ENCODE measurements around the gene CD44.

Gene CD44

GRCh38 chr11:35166369-35167360 lies 27.7 kb downstream of the CD44 start:
- Histone ChIP-seq H3K36me3 (ENCODE audit: low read depth) (peaks cover 61% of the 10 kb centered on the region), H3K4me1 (ENCODE audit: insufficient read depth, poor library complexity, severe bottlenecking) (peaks cover 88% of the 10 kb centered on the region), H3K9me3 (ENCODE audit: severe bottlenecking) (no peaks in the 10 kb centered on the region), H3K27me3 (ENCODE audit: insufficient read depth, poor library complexity, severe bottlenecking) (no peaks in the 10 kb centered on the region), H3K4me3 (ENCODE audit: severe bottlenecking) (no peak overlapping the region), H3K27ac (ENCODE audit: poor library complexity, severe bottlenecking) (peak overlapping the region; percentile 99)
- no peak for TF ChIP-seq CTCF (IDR thresholded peaks at IDR 0.05; ENCODE audit: poor library complexity, severe bottlenecking)
- DNase-seq (ENCODE audit: low spot score) (peak; percentile 92), ATAC-seq (ENCODE audit: low read depth) (peak; percentile 84)

GRCh38 chr11:35167426-35167954 lies 28.5 kb downstream of the CD44 start:
- no peaks in the 10 kb centered on the region for H3K27me3 ChIP-seq (ENCODE audit: insufficient read depth, poor library complexity, severe bottlenecking)
- peaks cover 69% of the 10 kb centered on the region for H3K36me3 ChIP-seq (ENCODE audit: low read depth)
- DNase-seq (ENCODE audit: low spot score) (no peak), ATAC-seq (ENCODE audit: low read depth) (no peak)
- no peak overlapping the region for H3K4me3 ChIP-seq (ENCODE audit: severe bottlenecking)
- peak overlapping the region; percentile 99 for H3K27ac ChIP-seq (ENCODE audit: poor library complexity, severe bottlenecking)
- TF ChIP-seq CTCF (IDR thresholded peaks at IDR 0.05; ENCODE audit: poor library complexity, severe bottlenecking), result no peak
- no peaks in the 10 kb centered on the region for H3K9me3 ChIP-seq (ENCODE audit: severe bottlenecking)
- peaks cover 88% of the 10 kb centered on the region for H3K4me1 ChIP-seq (ENCODE audit: insufficient read depth, poor library complexity, severe bottlenecking)

GRCh38 chr11:35168671-35169070 lies 29.7 kb downstream of the CD44 start:
- H3K4me1 ChIP-seq (ENCODE audit: insufficient read depth, poor library complexity, severe bottlenecking), result peaks cover 88% of the 10 kb centered on the region
- H3K27me3 ChIP-seq (ENCODE audit: insufficient read depth, poor library complexity, severe bottlenecking), result no peaks in the 10 kb centered on the region
- ATAC-seq (ENCODE audit: low read depth) (no peak), DNase-seq (ENCODE audit: low spot score) (no peak)
- H3K4me3 ChIP-seq (ENCODE audit: severe bottlenecking), result no peak overlapping the region
- H3K27ac ChIP-seq (ENCODE audit: poor library complexity, severe bottlenecking), result peak overlapping the region; percentile 99
- TF ChIP-seq CTCF (IDR thresholded peaks at IDR 0.05; ENCODE audit: poor library complexity, severe bottlenecking), result no peak
- H3K9me3 ChIP-seq (ENCODE audit: severe bottlenecking), result no peaks in the 10 kb centered on the region
- peaks cover 68% of the 10 kb centered on the region for H3K36me3 ChIP-seq (ENCODE audit: low read depth)

- Histone ChIP-seq H3K27ac (ENCODE audit: poor library complexity, severe bottlenecking) (peak overlapping the region; percentile 99), H3K4me1 (ENCODE audit: insufficient read depth, poor library complexity, severe bottlenecking) (peaks cover 88% of the 10 kb centered on the region), H3K4me3 (ENCODE audit: severe bottlenecking) (no peak overlapping the region), H3K9me3 (ENCODE audit: severe bottlenecking) (no peaks in the 10 kb centered on the region), H3K36me3 (ENCODE audit: low read depth) (peaks cover 65% of the 10 kb centered on the region), H3K27me3 (ENCODE audit: insufficient read depth, poor library complexity, severe bottlenecking) (no peaks in the 10 kb centered on the region)
- DNase-seq (ENCODE audit: low spot score) (no peak), ATAC-seq (ENCODE audit: low read depth) (no peak)
- no peak for TF ChIP-seq CTCF (IDR thresholded peaks at IDR 0.05; ENCODE audit: poor library complexity, severe bottlenecking)
These were observed 30.1 kb downstream of the CD44 start for GRCh38 chr11:35169112-35169511.

Data from RWPE2 (cell line).